ENCODE results near the gene LIPT2.

LIPT2 gene

DNA sequence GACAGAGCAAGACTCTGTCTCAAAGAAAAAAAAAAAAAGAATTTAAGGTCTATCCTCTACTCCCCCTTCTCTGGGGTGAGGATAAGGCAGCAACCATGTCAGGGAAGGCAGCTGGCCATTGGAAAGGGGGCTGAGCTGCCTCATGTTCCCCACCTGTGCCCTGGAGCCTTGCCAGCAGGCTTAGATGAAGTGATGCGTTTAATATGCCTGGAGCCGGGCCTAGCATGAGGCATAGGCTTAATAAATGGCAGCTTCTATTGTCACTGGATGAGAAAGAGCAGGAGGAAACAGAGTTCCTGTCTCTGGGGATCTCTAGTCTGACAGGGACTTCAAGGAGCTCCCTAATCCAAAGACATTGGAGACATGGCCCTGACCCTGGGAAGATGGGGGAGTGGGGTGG, 23.0 kb downstream of the LIPT2 start:
- H4K20me1 ChIP-seq (ENCODE audit: control insufficient read depth, insufficient read depth, low read depth, low read length): no peaks in the 10 kb centered on the region
- no peaks in the 10 kb centered on the region for H3K36me3 ChIP-seq (ENCODE audit: control insufficient read depth, low read length)
- no peak overlapping the region for H3K4me3 ChIP-seq (ENCODE audit: low read length)
- H3K27ac ChIP-seq (ENCODE audit: low read depth, low read length): no peak overlapping the region
- H3K4me1 ChIP-seq (ENCODE audit: control insufficient read depth, low read length): peaks cover 7% of the 10 kb centered on the region
- H3F3A ChIP-seq (ENCODE audit: control insufficient read depth, insufficient read depth): no peaks in the 10 kb centered on the region
- no peaks in the 10 kb centered on the region for H3K9me2 ChIP-seq (replicated peaks; ENCODE audit: control insufficient read depth, low read length)
- H3K9me3 ChIP-seq (ENCODE audit: control insufficient read depth, insufficient read depth, low read length): no peaks in the 10 kb centered on the region
- peaks cover 4% of the 10 kb centered on the region; the same call in 1 of the 2 replicates for H3K27me3 ChIP-seq (ENCODE audit: control insufficient read depth, low read length)
- no peak for TF ChIP-seq EZH2phosphoT487 (IDR thresholded peaks at IDR 0.05; ENCODE audit: borderline replicate concordance, low read length)
- TF ChIP-seq, protein P1, sequence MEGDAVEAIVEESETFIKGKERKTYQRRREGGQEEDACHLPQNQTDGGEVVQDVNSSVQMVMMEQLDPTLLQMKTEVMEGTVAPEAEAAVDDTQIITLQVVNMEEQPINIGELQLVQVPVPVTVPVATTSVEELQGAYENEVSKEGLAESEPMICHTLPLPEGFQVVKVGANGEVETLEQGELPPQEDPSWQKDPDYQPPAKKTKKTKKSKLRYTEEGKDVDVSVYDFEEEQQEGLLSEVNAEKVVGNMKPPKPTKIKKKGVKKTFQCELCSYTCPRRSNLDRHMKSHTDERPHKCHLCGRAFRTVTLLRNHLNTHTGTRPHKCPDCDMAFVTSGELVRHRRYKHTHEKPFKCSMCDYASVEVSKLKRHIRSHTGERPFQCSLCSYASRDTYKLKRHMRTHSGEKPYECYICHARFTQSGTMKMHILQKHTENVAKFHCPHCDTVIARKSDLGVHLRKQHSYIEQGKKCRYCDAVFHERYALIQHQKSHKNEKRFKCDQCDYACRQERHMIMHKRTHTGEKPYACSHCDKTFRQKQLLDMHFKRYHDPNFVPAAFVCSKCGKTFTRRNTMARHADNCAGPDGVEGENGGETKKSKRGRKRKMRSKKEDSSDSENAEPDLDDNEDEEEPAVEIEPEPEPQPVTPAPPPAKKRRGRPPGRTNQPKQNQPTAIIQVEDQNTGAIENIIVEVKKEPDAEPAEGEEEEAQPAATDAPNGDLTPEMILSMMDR (IDR thresholded peaks at IDR 0.05; ENCODE audit: low read depth, low read length, poor library complexity, severe bottlenecking): no peak
- H3K4me2 ChIP-seq (ENCODE audit: low read length): no peak overlapping the region
- no peaks in the 10 kb centered on the region for H3K79me2 ChIP-seq (ENCODE audit: control insufficient read depth, low read length)

DNA sequence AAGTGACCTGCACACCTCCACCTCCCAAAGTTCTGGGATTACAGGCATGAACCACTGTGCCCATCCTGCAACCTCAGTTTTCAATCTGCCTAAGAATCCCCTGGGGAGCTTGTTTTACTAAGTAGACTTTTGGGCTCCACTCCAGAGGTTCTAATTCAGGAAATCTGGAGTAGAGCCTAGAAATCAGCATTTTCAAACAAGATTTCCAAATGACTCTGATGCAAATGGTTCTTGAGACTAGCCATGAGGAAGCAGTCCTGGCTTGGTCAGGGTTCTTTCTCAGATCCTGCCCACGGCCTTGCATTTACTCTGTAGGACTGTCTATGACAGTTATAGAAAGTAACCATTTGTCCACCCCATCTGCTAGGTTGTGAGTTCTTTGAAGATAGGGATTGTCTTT, 24.6 kb downstream of the LIPT2 start:
- Histone ChIP-seq H3K4me3 (ENCODE audit: low read length) (no peak overlapping the region), H3K4me1 (ENCODE audit: control insufficient read depth, low read length) (peaks cover 5% of the 10 kb centered on the region), H3K9me3 (ENCODE audit: control insufficient read depth, insufficient read depth, low read length) (no peaks in the 10 kb centered on the region), H3K9me2 (replicated peaks; ENCODE audit: control insufficient read depth, low read length) (no peaks in the 10 kb centered on the region), H3K36me3 (ENCODE audit: control insufficient read depth, low read length) (no peaks in the 10 kb centered on the region), H3K4me2 (ENCODE audit: low read length) (no peak overlapping the region), H3F3A (ENCODE audit: control insufficient read depth, insufficient read depth) (no peaks in the 10 kb centered on the region), H3K79me2 (ENCODE audit: control insufficient read depth, low read length) (no peaks in the 10 kb centered on the region), H3K27me3 (ENCODE audit: control insufficient read depth, low read length) (peaks cover 10% of the 10 kb centered on the region; the same call in 1 of the 2 replicates), H3K27ac (ENCODE audit: low read depth, low read length) (no peak overlapping the region), H4K20me1 (ENCODE audit: control insufficient read depth, insufficient read depth, low read depth, low read length) (no peaks in the 10 kb centered on the region)
- TF ChIP-seq EZH2phosphoT487 (IDR thresholded peaks at IDR 0.05; ENCODE audit: borderline replicate concordance, low read length): no peak
- TF ChIP-seq, protein P1 (IDR thresholded peaks at IDR 0.05; ENCODE audit: low read depth, low read length, poor library complexity, severe bottlenecking): no peak

GRCh38 chr11:74468521-74468920, 25.0 kb downstream of the LIPT2 start:
- peaks cover under 1% of the 10 kb centered on the region for H3K4me1 ChIP-seq (ENCODE audit: control insufficient read depth, low read length)
- H3K4me2 ChIP-seq (ENCODE audit: low read length): no peak overlapping the region
- no peaks in the 10 kb centered on the region for H3K36me3 ChIP-seq (ENCODE audit: control insufficient read depth, low read length)
- H3F3A ChIP-seq (ENCODE audit: control insufficient read depth, insufficient read depth): no peaks in the 10 kb centered on the region
- H3K79me2 ChIP-seq (ENCODE audit: control insufficient read depth, low read length): no peaks in the 10 kb centered on the region
- no peak overlapping the region for H3K27ac ChIP-seq (ENCODE audit: low read depth, low read length)
- H3K9me3 ChIP-seq (ENCODE audit: control insufficient read depth, insufficient read depth, low read length): no peaks in the 10 kb centered on the region
- no peaks in the 10 kb centered on the region for H3K9me2 ChIP-seq (replicated peaks; ENCODE audit: control insufficient read depth, low read length)
- H4K20me1 ChIP-seq (ENCODE audit: control insufficient read depth, insufficient read depth, low read depth, low read length): no peaks in the 10 kb centered on the region
- TF ChIP-seq, protein P1 (IDR thresholded peaks at IDR 0.05; ENCODE audit: low read depth, low read length, poor library complexity, severe bottlenecking): no peak
- TF ChIP-seq EZH2phosphoT487 (IDR thresholded peaks at IDR 0.05; ENCODE audit: borderline replicate concordance, low read length): no peak
- peaks cover 13% of the 10 kb centered on the region; the same call in 1 of the 2 replicates for H3K27me3 ChIP-seq (ENCODE audit: control insufficient read depth, low read length)
- no peak overlapping the region for H3K4me3 ChIP-seq (ENCODE audit: low read length)
